GM18868 (cell line): Measurements from ENCODE around the gene OVCH1.

Experiments
- ATAC-seq: cut with Tn5 transposase; IDR thresholded peaks from one replicate; pipeline ENCODE4 v1.9.1; 2021; ENCODE audit warnings: mild to moderate bottlenecking, moderate library complexity; ENCODE audit not compliant: unreplicated experiment

The OVCH1 gene, protein sequence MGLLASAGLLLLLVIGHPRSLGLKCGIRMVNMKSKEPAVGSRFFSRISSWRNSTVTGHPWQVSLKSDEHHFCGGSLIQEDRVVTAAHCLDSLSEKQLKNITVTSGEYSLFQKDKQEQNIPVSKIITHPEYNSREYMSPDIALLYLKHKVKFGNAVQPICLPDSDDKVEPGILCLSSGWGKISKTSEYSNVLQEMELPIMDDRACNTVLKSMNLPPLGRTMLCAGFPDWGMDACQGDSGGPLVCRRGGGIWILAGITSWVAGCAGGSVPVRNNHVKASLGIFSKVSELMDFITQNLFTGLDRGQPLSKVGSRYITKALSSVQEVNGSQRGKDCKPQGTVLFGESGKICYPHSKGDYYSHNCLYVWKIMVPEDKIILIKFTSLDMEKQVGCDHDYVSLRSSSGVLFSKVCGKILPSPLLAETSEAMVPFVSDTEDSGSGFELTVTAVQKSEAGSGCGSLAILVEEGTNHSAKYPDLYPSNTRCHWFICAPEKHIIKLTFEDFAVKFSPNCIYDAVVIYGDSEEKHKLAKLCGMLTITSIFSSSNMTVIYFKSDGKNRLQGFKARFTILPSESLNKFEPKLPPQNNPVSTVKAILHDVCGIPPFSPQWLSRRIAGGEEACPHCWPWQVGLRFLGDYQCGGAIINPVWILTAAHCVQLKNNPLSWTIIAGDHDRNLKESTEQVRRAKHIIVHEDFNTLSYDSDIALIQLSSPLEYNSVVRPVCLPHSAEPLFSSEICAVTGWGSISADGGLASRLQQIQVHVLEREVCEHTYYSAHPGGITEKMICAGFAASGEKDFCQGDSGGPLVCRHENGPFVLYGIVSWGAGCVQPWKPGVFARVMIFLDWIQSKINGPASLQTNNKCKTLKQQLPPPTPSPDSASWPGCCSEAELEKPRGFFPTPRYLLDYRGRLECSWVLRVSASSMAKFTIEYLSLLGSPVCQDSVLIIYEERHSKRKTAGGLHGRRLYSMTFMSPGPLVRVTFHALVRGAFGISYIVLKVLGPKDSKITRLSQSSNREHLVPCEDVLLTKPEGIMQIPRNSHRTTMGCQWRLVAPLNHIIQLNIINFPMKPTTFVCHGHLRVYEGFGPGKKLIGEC

DNA sequence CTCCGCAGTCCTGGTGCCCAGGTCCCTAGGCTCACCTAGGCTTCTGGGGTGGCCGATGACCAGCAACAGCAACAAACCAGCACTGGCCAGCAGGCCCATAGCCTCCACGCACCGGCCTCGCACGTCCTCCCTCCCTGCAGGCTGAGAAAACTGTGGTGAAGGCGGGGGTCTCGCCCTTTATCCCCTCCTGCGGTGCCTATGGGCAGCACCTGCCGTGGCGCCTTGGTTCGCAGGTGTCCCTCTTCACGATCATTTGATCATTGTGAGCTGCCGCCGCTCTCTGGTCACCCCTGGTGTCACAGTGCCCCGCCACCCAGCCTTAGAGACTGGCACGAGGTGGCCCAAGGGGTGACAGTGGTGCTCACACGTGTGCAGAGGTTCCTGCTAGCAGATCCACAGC lies at the start of gene OVCH1:
OVCH1 (minus strand) TSS at position 99 of the 400 bp plus-strand sequence; CDS start at position 99, 0 bp downstream.
- no peak for ATAC-seq

DNA sequence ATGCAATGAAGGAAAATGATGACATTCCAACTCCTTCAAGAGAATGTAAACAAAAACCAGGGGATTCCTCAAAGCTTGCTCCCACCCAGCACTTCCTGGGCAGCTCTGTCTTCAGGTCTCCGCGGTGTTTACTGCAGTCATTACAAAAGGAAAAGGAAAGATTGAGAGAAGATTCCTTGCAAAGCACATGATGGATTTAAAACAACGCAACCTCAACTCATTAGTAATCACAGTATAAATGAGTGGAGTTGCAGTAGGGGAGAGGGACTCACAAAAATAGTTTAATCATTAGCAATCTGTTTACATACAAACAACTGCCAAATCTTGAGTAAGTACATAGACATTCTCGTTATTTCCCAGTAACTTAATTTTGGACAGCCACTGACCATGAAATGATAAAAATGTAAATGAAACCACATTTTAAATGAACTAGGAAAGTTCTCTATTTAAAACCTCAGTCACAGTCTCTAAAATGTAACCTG lies 49.7 kb upstream of the OVCH1 start:
- no peak for ATAC-seq

DNA sequence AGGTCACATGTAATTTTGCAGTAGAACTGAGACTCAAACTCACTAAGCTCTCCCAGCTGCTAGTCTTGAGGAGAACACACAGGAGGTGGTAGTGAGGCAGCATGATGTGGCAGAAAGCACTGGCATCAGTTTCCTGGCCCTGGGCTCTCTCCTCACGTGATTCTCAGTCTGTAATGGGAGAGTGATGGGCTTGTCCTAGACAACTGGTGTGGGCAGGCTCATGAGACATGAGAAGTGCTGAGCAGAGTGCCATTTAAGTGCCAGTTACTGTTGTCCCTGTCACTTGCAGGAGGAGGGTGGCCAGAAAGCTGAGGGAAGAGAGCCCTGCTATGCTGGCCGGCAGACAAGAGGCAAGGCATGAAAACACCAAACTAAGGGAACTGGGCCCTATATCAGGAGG lies 48.5 kb upstream of the OVCH1 start:
- ATAC-seq, result no peak

DNA sequence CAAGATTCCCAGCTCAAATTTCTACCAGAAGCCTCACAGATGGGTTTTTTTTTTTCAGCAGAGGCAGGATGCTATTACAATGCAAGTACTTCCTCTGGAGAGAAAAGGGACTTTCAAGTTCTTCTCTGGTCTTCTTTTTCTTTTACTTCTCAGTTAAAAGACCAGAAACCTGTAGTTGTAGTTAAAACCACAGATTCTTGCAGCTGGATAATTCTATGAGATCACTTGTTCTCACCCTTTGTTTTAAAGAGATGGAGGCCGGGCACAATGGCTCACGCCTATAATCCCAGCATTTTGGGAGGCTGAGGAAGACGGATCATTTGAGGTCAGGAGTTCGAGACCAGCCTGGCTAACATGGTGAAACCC lies 47.6 kb upstream of the OVCH1 start:
- peak; percentile 85 for ATAC-seq

DNA sequence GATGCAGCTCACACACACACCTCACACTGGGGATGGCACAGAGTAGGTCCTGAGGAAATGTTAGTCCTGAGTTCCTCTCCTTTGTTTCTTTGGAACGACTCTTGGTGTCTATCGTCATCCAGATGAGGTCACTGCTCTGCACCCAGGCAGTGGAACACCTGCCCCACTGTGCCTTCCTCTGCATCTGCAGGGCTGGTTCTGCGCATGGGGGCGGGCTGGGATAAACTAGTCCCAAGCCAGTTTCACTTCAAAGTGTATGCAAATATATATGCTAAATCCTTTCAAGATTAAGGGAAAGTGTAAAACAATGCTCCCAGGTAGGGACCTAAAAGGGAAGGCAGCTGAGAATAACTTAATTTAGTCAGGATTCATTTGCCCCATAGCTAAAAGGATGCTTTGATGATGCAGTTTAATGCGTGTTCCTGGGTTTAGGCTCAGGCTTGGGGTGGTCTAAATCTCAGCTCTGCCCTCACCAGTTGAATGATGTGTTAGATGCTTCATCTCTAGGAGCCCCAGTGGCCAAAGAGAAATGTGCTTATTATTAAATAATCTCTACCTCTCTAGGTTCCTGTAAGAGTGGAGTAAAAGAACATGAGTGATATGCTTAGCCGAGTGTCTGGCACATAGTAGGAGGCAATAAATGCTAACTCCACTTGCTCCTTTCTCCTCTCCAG lies 47.1 kb upstream of the OVCH1 start:
- peak; percentile 33 for ATAC-seq

DNA sequence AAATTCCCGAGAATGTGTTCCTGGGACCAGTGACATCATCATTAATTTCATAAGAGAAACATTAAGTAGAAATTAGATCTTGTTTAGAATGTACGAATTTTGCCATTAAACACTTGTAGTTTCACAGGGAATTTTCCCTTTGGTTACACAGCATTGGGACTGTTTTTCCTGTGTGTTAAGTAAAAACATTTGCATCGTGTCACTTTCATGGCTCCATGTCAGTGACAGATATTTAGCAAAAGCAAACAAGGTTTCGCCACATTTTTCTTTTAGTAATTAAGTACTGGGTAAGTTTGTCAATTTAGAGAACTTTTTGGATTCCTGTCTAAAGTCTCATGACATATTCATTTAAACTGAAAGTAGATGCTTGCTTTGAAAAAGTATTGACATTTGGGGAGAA lies 45.5 kb upstream of the OVCH1 start:
- ATAC-seq, result no peak

DNA sequence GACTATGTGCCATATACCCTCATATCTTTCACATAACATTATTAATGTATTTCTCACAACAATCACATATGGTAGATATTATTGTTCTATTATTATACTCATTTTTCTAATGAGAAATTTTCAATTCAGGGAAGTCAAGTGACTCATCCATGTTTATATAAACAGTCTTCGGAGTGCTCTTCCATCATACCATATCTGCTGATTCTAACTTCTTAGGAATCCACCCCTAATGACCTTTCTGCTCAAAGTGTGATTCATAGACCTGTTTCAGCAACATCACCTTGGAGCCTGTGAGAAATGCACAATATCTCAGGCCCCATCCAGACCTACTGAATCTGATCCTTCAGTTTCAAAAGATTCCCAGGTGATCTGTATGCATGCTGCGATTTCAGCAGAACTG lies 39.8 kb upstream of the OVCH1 start:
- no peak for ATAC-seq

DNA sequence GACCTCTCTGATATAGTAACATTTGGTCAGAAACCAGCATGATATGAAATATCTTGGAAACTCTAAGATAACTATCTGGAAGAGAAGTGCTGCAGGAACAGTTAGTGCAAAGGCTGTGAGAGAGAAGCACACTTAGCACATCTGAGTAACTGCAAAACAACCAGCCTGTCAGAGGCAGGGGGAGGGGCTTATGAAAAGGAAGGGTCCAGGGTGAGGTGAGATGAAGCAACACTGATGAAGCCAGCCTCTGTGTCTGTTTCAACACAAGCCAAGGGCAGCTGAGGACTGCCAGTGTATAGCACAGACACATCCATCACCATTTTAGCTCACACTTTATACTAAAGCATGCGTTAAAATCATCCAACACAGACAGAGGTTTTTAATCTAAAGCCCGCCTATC lies 37.4 kb upstream of the OVCH1 start:
- no peak for ATAC-seq

DNA sequence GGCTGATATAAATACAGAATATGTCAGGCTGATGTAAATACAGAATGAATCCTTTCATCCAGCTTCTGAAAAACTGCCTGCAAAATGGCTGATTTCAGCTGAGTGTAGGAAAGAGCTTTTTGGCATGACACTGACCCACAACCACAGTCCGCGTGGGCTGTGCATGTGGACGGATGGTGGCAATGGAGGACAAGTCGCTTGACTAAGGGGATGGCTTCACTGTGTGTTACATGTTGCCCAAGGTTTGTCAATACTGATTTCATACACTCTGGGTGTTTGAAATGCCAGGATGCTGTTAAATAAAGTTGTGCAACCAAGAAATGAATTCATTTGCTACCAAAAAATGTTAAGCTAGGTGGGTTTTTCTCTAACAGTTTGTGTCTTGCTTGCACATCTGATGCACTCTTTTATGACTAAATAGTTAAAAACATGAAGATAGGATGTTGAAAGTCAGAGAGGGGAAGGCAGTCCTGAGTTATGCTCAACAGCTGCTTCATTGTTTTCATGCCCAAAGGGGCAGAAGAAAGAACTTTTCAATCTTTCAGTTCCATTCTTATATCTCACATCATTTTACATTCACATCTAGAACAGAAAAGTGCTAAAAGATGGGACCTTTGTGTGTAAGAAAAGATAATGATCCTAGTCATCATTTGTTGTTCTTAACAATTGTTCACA lies 36.5 kb upstream of the OVCH1 start:
- peak; percentile 38 for ATAC-seq

DNA sequence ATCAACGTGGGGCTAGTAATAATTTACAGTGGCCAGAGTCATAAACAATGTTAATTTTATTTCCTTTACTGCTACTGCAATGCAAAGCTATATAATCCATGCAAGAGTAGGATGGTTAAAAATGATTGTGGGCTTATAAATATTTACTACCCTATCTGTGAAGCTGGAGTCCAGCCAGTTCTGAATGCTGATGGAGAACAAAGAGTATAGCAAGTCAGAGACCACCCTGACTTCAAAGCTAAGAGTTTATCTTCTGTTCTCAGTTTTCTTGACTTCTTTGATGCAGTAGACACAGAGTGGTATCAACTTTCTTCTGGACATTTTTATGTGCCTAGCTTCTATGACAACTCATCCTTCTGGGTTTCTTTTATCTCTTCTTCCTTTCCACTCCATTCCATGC lies 34.0 kb upstream of the OVCH1 start:
- no peak for ATAC-seq

GRCh38 chr12:29530436-29530835 lies 33.0 kb upstream of the OVCH1 start:
- ATAC-seq, result no peak

DNA sequence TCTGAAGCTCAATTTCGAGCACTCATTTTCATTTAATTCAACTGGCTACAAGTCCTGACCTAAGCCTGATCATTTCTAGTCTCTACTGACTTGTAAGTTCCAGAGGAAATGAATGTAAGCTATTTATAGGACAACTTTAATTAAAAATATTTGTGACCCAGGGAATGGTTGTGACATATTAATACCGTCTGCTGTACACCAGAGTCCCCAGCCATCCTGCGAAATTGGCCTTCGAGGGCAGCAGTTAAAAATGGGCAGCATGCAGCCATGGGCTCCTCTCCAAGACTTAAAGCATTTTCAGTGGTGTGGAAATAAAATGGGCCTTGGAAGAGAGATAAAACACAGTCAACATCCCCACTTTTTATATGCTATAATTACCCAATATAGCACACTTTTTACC lies 30.7 kb upstream of the OVCH1 start:
- ATAC-seq, result no peak

DNA sequence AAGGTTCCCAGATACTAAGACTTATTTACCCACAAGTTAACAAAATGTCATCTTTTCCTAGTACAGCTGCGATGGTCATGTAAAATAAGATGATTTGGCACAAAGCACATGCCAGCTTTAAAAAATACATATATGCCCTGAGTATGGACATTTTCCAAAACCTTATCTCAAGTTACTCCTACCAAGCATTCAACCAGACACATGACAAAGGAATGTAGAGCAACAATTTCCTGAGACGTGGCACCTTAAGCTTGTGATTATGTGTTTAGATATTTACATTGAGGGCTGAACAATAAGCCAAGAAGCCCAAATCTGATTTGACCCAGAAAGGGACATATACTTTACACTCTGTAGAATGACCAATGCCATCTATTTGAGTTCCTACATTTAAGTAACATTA lies 24.5 kb upstream of the OVCH1 start:
- ATAC-seq, result no peak

DNA sequence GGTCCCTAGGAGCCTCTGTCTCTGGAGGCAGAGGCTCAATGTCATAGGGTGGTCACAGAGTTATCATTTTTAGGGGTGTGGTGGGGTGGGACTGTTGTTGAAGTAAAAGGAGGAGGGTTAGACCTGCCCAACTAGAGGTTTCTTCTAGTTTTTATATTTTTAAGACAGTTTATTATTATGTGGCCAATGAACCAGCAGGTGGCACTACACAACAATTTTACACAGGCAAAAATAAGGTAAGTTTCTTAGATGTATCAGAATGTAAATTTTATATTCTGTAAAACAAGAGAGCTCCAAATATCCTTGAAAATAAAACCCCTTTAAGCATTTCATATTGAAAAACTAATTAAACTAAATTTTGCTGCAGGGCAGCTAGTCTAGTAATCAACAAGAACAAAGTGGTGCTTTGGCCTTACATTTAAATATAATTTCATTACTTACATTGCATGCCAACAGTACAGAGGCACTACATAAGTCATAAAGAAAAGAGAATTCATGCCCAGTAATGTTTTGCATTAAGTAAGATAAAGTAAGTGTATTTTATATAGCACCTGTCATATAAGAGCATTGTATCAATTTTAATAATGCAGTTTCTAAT lies 22.2 kb upstream of the OVCH1 start:
- ATAC-seq, result peak; percentile 53

DNA sequence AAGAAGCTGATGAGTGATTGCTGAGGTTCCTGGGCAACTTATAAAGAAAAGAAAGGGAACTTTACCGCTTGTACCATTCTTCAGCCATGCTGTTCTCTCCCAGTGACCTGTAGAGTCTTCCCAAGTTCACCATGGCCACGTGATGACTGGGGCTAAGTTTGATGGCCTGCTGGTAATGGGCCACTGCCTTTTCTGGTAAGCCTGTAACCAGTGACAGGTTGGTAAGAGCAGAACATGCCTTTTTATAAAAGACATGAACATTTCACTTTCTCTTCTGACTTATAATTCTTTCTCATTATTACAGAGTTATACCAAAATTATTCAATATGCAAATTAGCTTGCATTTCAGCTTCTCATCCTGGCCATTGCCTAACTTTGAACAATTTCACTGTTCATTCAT lies 20.9 kb upstream of the OVCH1 start:
- no peak for ATAC-seq

GRCh38 chr12:29517264-29517663 lies 19.8 kb upstream of the OVCH1 start:
- no peak for ATAC-seq

- no peak for ATAC-seq
Observed at GRCh38 chr12:29516431-29516875, 19.0 kb upstream of the OVCH1 start.

GRCh38 chr12:29510591-29511185 lies 13.2 kb upstream of the OVCH1 start:
- no peak for ATAC-seq

DNA sequence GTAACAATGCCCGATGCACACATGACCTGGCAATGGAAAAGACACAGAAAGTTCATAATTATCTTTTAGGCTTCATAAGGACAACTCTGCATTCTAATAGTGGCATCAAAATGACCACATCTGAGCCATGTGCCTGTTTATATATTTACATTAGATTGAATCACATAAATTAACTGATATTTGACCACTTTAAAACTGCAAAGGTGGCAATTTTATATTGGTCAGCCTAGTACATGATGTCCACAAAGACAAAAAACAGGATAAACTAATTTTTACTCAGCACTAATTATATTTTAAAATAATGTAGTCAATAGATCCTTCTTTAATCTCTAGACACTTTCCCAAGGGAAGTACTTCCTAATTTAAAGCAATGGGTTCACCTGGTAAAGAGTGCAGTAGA lies 12.0 kb upstream of the OVCH1 start:
- no peak for ATAC-seq

GRCh38 chr12:29508949-29509348 lies 11.5 kb upstream of the OVCH1 start:
- no peak for ATAC-seq
